Measurements from ENCODE around the gene ZNF324B. TPM values are rescaled to one million over a fixed set of nuclear protein-coding genes. Genes with fewer than 3 reads are reported as not detected.
A peak's percentile ranks its signal among the peaks of the same experiment; 100 is the strongest.
"Not testable (repeated sequence)": the region's sequence is repeated elsewhere in the genome, so short reads cannot be mapped to it uniquely, and the experiment has no call there.

ZNF324B gene
- total RNA-seq, 4 donors from 2014 or later = 10.6 to 16.8 (median 13.4) TPM

- Histone ChIP-seq H3K4me1 (no peaks in the 10 kb centered on the region), H3K4me3 (replicated peaks in 1 of 3) (no peak overlapping the region), H3K9me3 (no peaks in the 10 kb centered on the region), H3K27me3 (no peaks in the 10 kb centered on the region), H3K36me3 (peaks cover 5 to 9% of the 10 kb centered on the region in 2 donors), H3K27ac (no peak overlapping the region)
- intact Hi-C loops (cut with DNase I) = no loop called here
- TF ChIP-seq POLR2A (IDR thresholded peaks at IDR 0.05) (no peak), CTCF (IDR thresholded peaks at IDR 0.05) (no peak)
- 89% methylated on average over 1 of the region's 1 CpG; no CpG with 5 or more reads in 1 of the 2 donors for WGBS, 2 donors
- no peak for DNase-seq
Measured at GRCh38 chr19:58428617-58429016, 22.8 kb upstream of the ZNF324B start.

GRCh38 chr19:58429745-58430144, 21.7 kb upstream of the ZNF324B start:
- no peak for DNase-seq
- TF ChIP-seq POLR2A (IDR thresholded peaks at IDR 0.05) = no peak
- TF ChIP-seq CTCF (IDR thresholded peaks at IDR 0.05) = no peak
- Histone ChIP-seq H3K27ac (no peak overlapping the region), H3K9me3 (peaks cover 6% of the 10 kb centered on the region), H3K36me3 (peaks cover 17 to 20% of the 10 kb centered on the region in 2 donors), H3K27me3 (no peaks in the 10 kb centered on the region), H3K4me3 (replicated peaks in 1 of 3) (no peak overlapping the region), H3K4me1 (no peaks in the 10 kb centered on the region)
- intact Hi-C loops (cut with DNase I) = no loop called here

GRCh38 chr19:58434217-58434616, 17.2 kb upstream of the ZNF324B start:
- no peak overlapping the region for H3K4me3 ChIP-seq (replicated peaks in 1 of 3)
- intact Hi-C loops (cut with DNase I) = no loop called here
- H3K36me3 ChIP-seq = peaks cover 46 to 48% of the 10 kb centered on the region in 2 donors
- no peaks in the 10 kb centered on the region for H3K27me3 ChIP-seq
- TF ChIP-seq CTCF (IDR thresholded peaks at IDR 0.05) = no peak
- TF ChIP-seq POLR2A (IDR thresholded peaks at IDR 0.05) = no peak
- H3K4me1 ChIP-seq = peaks cover 4 to 5% of the 10 kb centered on the region in 2 donors
- WGBS, 2 donors = 95 to 100% methylated on average over 2 of the region's 2 CpGs
- no peak overlapping the region for H3K27ac ChIP-seq
- H3K9me3 ChIP-seq = peaks cover 12% of the 10 kb centered on the region
- DNase-seq = no peak

- H3K27ac ChIP-seq = peak within 1 kb of the TSS; percentile 23 to 65 (median 54)
- no peaks in the 10 kb centered on the region for H3K27me3 ChIP-seq
- 1 to 3% methylated on average over 17 to 47 of the region's 59 CpGs for WGBS, 2 donors
- peaks cover 15% of the 10 kb centered on the region in 2 donors for H3K4me1 ChIP-seq
- TF ChIP-seq POLR2A (IDR thresholded peaks at IDR 0.05) = peak in 1 of 2 donors; percentile 70
- no peak for TF ChIP-seq CTCF (IDR thresholded peaks at IDR 0.05)
- H3K4me3 ChIP-seq (replicated peaks in 1 of 3) = peak within 1 kb of the TSS; percentile 59 to 68 (median 67)
- H3K36me3 ChIP-seq = peaks cover 24 to 30% of the 10 kb centered on the region in 2 donors
- DNase-seq = peak; percentile 98 to 99
- peaks cover 6% of the 10 kb centered on the region for H3K9me3 ChIP-seq
- intact Hi-C loops (cut with DNase I) = no loop called here
Measured at GRCh38 chr19:58439576-58440554, 11.6 kb upstream of the ZNF324B start, which contains the start of gene ZNF132. Gene ZNF132 (minus strand): TSS chr19:58440153. CDS start chr19:58439821, 332 bp downstream.

- TF ChIP-seq CTCF (IDR thresholded peaks at IDR 0.05) (no peak), POLR2A (IDR thresholded peaks at IDR 0.05) (no peak)
- intact Hi-C loops (cut with DNase I) = no loop called here
- Histone ChIP-seq H3K4me1 (peaks cover 15% of the 10 kb centered on the region in 2 donors), H3K36me3 (peaks cover 17 to 23% of the 10 kb centered on the region in 2 donors), H3K27ac (peak overlapping the region in 2 of 3 donors; percentile 52 to 54), H3K27me3 (no peaks in the 10 kb centered on the region), H3K9me3 (peaks cover 5% of the 10 kb centered on the region), H3K4me3 (replicated peaks in 1 of 3) (peak overlapping the region; percentile 1 to 67 (median 41))
- WGBS, 2 donors = 13 to 29% methylated on average over 14 of the region's 31 CpGs
- DNase-seq = no peak
Measured at GRCh38 chr19:58440556-58440955, 10.9 kb upstream of the ZNF324B start.

GRCh38 chr19:58442986-58443385, 8.4 kb upstream of the ZNF324B start:
- intact Hi-C loops (cut with DNase I); H3K36me3 ChIP-seq; H3K27me3 ChIP-seq; H3K4me3 ChIP-seq (replicated peaks in 1 of 3); H3K27ac ChIP-seq; H3K9me3 ChIP-seq; DNase-seq: not testable (repeated sequence)
- WGBS, 2 donors = 79 to 83% methylated on average over 7 of the region's 7 CpGs
- peaks cover 15% of the 10 kb centered on the region in 2 donors for H3K4me1 ChIP-seq

- H3K27me3 ChIP-seq; intact Hi-C loops (cut with DNase I); DNase-seq; H3K4me1 ChIP-seq; H3K36me3 ChIP-seq; H3K4me3 ChIP-seq (replicated peaks in 1 of 3); H3K27ac ChIP-seq; H3K9me3 ChIP-seq: not testable (repeated sequence)
- 75 to 81% methylated on average over 3 of the region's 3 CpGs for WGBS, 2 donors
Measured at GRCh38 chr19:58448860-58449259, 2.6 kb upstream of the ZNF324B start.
